Measurements from ENCODE around the gene PRICKLE2. TPM values are rescaled to one million over a fixed set of nuclear protein-coding genes. Genes with fewer than 3 reads are reported as not detected.

Gene PRICKLE2
- polyA plus RNA-seq, 3 donors, result not detected

DNA sequence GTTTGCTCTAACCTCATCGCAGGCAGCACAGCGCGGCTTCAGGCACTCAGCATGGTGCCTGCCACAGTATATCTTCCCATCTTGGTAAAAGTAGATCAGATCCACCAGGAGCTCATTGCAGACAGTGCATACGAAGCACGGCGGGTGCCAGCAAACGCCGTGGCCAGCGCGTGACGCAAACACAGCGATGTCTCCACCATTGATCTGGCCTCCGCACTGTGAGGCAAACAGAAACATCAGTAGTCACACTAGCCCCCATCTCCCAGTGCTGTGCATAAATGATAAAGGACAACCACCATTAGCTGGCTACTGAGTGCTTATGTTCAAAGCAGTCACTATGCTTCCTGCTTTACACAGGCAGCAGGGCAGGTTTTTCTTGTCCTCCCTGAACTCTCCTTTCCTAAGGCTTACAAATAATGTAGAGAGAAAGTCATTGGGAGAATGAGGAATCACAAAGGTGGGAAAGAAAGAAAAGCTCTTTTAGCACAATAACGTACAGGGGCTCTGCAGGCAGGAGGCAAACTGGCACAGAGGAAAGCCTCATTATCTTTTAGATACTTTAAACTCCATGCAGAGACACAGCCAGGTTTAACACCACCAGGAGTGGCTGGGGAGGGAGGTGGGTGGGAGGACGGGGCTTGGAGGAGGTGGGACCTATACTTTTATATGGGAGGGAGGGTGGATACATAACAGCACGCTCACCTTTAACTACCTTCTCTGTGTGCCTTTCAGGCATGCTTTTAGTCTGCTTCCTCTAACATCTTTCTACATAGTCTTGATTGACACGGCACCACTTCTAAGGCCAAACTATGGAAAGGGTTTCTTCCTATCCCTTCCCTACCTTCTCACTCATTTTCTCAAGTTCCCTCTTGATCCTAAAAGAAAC lies 67.9 kb downstream of the PRICKLE2 start:
- Histone ChIP-seq H3K27me3 (ENCODE audit: control insufficient read depth in 2 of 2, insufficient read depth in 2 of 2, low read length in 2 of 2) (no peaks in the 10 kb centered on the region), H3K36me3 (replicated peaks in 1 of 2; ENCODE audit: control insufficient read depth in 1 of 2, insufficient read depth in 2 of 2, low read length in 2 of 2) (no peaks in the 10 kb centered on the region), H3K4me2 (replicated peaks; ENCODE audit: extremely low read depth, low read length, poor library complexity, severe bottlenecking) (no peak overlapping the region), H3K4me1 (ENCODE audit: control insufficient read depth in 1 of 2, insufficient read depth in 2 of 2, low read length in 2 of 2) (no peaks in the 10 kb centered on the region), H3K27ac (ENCODE audit: low read depth in 1 of 2, low read length in 2 of 2) (no peak overlapping the region), H4K20me1 (ENCODE audit: insufficient read depth, low read length) (no peaks in the 10 kb centered on the region), H3K79me2 (ENCODE audit: insufficient read depth, low read length) (no peaks in the 10 kb centered on the region), H3K9me3 (replicated peaks in 1 of 2; ENCODE audit: control insufficient read depth in 1 of 2, insufficient read depth in 1 of 2, low read length in 2 of 2) (no peaks in the 10 kb centered on the region), H3K4me3 (replicated peaks in 1 of 3; ENCODE audit: low read depth in 2 of 3, low read length in 3 of 3) (no peak overlapping the region), H3K9ac (ENCODE audit: insufficient read depth, low read length, poor library complexity, severe bottlenecking) (no peak overlapping the region), H2AFZ (ENCODE audit: insufficient read depth, low read depth, low read length, poor library complexity, severe bottlenecking) (no peak overlapping the region)
- intact Hi-C loops (cut with micrococcal nuclease), result no loop called here
- Mint-ChIP-seq H3K4me1 (no peaks in the 10 kb centered on the region), H3K27ac (no peak overlapping the region), H3K4me3 (no peak overlapping the region), H3K9me3 (peaks cover 0 to 11% (median 1%) of the 10 kb centered on the region in 7 donors), H3K27me3 (ENCODE audit: low read depth in 3 of 3) (peaks cover 0 to 8% (median 4%) of the 10 kb centered on the region in 3 donors), H3K36me3 (no peaks in the 10 kb centered on the region)
- DNase-seq, result no peak
- WGBS (ENCODE audit: insufficient coverage), result 98% methylated on average over 12 of the region's 17 CpGs
- TF ChIP-seq, protein P1, sequence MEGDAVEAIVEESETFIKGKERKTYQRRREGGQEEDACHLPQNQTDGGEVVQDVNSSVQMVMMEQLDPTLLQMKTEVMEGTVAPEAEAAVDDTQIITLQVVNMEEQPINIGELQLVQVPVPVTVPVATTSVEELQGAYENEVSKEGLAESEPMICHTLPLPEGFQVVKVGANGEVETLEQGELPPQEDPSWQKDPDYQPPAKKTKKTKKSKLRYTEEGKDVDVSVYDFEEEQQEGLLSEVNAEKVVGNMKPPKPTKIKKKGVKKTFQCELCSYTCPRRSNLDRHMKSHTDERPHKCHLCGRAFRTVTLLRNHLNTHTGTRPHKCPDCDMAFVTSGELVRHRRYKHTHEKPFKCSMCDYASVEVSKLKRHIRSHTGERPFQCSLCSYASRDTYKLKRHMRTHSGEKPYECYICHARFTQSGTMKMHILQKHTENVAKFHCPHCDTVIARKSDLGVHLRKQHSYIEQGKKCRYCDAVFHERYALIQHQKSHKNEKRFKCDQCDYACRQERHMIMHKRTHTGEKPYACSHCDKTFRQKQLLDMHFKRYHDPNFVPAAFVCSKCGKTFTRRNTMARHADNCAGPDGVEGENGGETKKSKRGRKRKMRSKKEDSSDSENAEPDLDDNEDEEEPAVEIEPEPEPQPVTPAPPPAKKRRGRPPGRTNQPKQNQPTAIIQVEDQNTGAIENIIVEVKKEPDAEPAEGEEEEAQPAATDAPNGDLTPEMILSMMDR (IDR thresholded peaks at IDR 0.05), result no peak

DNA sequence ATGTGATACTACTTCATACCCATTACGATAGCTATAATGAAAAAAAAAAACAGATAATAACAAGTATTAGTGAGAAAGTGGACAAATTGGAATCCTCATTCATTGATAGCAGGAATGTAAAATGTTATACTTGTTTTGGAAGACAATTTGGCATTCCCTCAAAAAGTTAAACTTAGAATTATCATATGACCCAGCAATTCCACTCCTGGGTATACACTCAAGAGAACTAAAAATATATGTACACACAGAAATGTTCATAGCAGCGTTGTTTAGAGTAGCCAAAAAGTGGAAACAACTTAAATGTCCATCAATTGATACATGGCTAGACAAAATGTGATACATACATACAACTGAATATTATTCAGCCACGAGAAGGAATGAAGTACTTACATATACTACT lies 69.9 kb downstream of the PRICKLE2 start:
- Mint-ChIP-seq H3K27ac (no peak overlapping the region), H3K4me3 (no peak overlapping the region), H3K4me1 (no peaks in the 10 kb centered on the region), H3K9me3 (peaks cover 1 to 15% (median 4%) of the 10 kb centered on the region in 7 donors), H3K27me3 (ENCODE audit: low read depth in 3 of 3) (peaks cover 0 to 4% (median 2%) of the 10 kb centered on the region in 3 donors), H3K36me3 (no peaks in the 10 kb centered on the region)
- intact Hi-C loops (cut with micrococcal nuclease), result no loop called here
- no peak overlapping the region for H2AFZ ChIP-seq (ENCODE audit: insufficient read depth, low read depth, low read length, poor library complexity, severe bottlenecking)
- no peak overlapping the region for H3K9ac ChIP-seq (ENCODE audit: insufficient read depth, low read length, poor library complexity, severe bottlenecking)
- no peaks in the 10 kb centered on the region for H3K4me1 ChIP-seq (ENCODE audit: control insufficient read depth in 1 of 2, insufficient read depth in 2 of 2, low read length in 2 of 2)
- DNase-seq, result no peak
- H3K27me3 ChIP-seq (ENCODE audit: control insufficient read depth in 2 of 2, insufficient read depth in 2 of 2, low read length in 2 of 2), result no peaks in the 10 kb centered on the region
- peaks cover 0 to 4% of the 10 kb centered on the region in 2 donors for H3K9me3 ChIP-seq (replicated peaks in 1 of 2; ENCODE audit: control insufficient read depth in 1 of 2, insufficient read depth in 1 of 2, low read length in 2 of 2)
- no peak overlapping the region for H3K4me2 ChIP-seq (replicated peaks; ENCODE audit: extremely low read depth, low read length, poor library complexity, severe bottlenecking)
- H4K20me1 ChIP-seq (ENCODE audit: insufficient read depth, low read length), result no peaks in the 10 kb centered on the region
- TF ChIP-seq, protein P1 (IDR thresholded peaks at IDR 0.05), result no peak
- no peaks in the 10 kb centered on the region for H3K79me2 ChIP-seq (ENCODE audit: insufficient read depth, low read length)
- H3K4me3 ChIP-seq (replicated peaks in 1 of 3; ENCODE audit: low read depth in 2 of 3, low read length in 3 of 3), result no peak overlapping the region
- no peaks in the 10 kb centered on the region for H3K36me3 ChIP-seq (replicated peaks in 1 of 2; ENCODE audit: control insufficient read depth in 1 of 2, insufficient read depth in 2 of 2, low read length in 2 of 2)
- no CpG with 5 or more reads among the region's 3 CpGs for WGBS (ENCODE audit: insufficient coverage)
- no peak overlapping the region for H3K27ac ChIP-seq (ENCODE audit: low read depth in 1 of 2, low read length in 2 of 2)

Data from CD14-positive monocyte (primary cell).